GM18909 (cell line): Measurements from ENCODE around the gene LSM10.
A peak's percentile ranks its signal among the peaks of the same experiment; 100 is the strongest.

Source experiments
- ATAC-seq: cut with Tn5 transposase; IDR thresholded peaks from one replicate; pipeline ENCODE4 v1.9.1; 2021; ENCODE audit warnings: mild to moderate bottlenecking; ENCODE audit not compliant: unreplicated experiment, poor library complexity

The LSM10 gene

GRCh38 chr1:36397378-36398230 lies at the start of gene LSM10:
Gene LSM10 (minus strand): TSS chr1:36397908. CDS start chr1:36394129, 3,779 bp downstream.
- peak; percentile 82 for ATAC-seq

- no peak for ATAC-seq
These were observed 49.7 kb upstream of the LSM10 start for GRCh38 chr1:36447450-36447849.

- no peak for ATAC-seq
These were observed 49.0 kb upstream of the LSM10 start for GRCh38 chr1:36446746-36447145.

- ATAC-seq, result no peak
These were observed 48.6 kb upstream of the LSM10 start for GRCh38 chr1:36446271-36446670.

GRCh38 chr1:36443297-36443696 lies 45.6 kb upstream of the LSM10 start:
- no peak for ATAC-seq

- no peak for ATAC-seq
These were observed 44.6 kb upstream of the LSM10 start for GRCh38 chr1:36442337-36442736.

- ATAC-seq, result no peak
These were observed 42.9 kb upstream of the LSM10 start for GRCh38 chr1:36440646-36441045.

- ATAC-seq, result no peak
These were observed 42.3 kb upstream of the LSM10 start for GRCh38 chr1:36440044-36440443.

- no peak for ATAC-seq
These were observed 41.0 kb upstream of the LSM10 start for GRCh38 chr1:36438715-36439114.

GRCh38 chr1:36436821-36437220 lies 39.1 kb upstream of the LSM10 start:
- no peak for ATAC-seq

- ATAC-seq, result no peak
These were observed 35.4 kb upstream of the LSM10 start for GRCh38 chr1:36433102-36433501.

GRCh38 chr1:36432616-36433015 lies 34.9 kb upstream of the LSM10 start:
- no peak for ATAC-seq

GRCh38 chr1:36425791-36426190 lies 28.1 kb upstream of the LSM10 start:
- no peak for ATAC-seq

- ATAC-seq, result no peak
These were observed 23.9 kb upstream of the LSM10 start for GRCh38 chr1:36421649-36422048.

GRCh38 chr1:36420836-36421317 lies 23.2 kb upstream of the LSM10 start:
- no peak for ATAC-seq

- ATAC-seq, result no peak
These were observed 22.7 kb upstream of the LSM10 start for GRCh38 chr1:36420409-36420808.

GRCh38 chr1:36419569-36419968 lies 21.9 kb upstream of the LSM10 start:
- ATAC-seq, result no peak

- ATAC-seq, result no peak
These were observed 21.4 kb upstream of the LSM10 start for GRCh38 chr1:36419140-36419539.

GRCh38 chr1:36417931-36418330 lies 20.2 kb upstream of the LSM10 start:
- ATAC-seq, result no peak

GRCh38 chr1:36415661-36416326 lies 18.1 kb upstream of the LSM10 start:
- ATAC-seq, result no peak

GRCh38 chr1:36414384-36414783 lies 16.7 kb upstream of the LSM10 start:
- no peak for ATAC-seq
